A549 (cell line): ENCODE data around the gene IDH2.

Experiments
- BHLHE40 ChIP-seq: IDR thresholded peaks from 2 replicates; pipeline ENCODE4 v1.6.1; 2012; ENCODE audit warnings: low read depth, low read length, inconsistent platforms
- CTCF ChIP-seq: fragments of >200 bp; sonication (Bioruptor Twin); formaldehyde crosslinking; IDR thresholded peaks from 3 replicates; pipeline ENCODE4 v1.5.1; 2016
- EP300 ChIP-seq, 2 experiments: fragments of >200 bp; sonication (Bioruptor Twin); formaldehyde crosslinking; IDR thresholded peaks; 2 replicates in 1 of 2; 3 replicates in 1 of 2; pipeline ENCODE4 v1.6.1; 2016 to 2017
- HDAC2 ChIP-seq: fragments of 200-600 bp; sonication (generic); IDR thresholded peaks from 2 replicates; pipeline ENCODE4 v1.6.1; 2016
- JUN ChIP-seq, 2 experiments: fragments of >200 bp; sonication (Bioruptor Twin); formaldehyde crosslinking; IDR thresholded peaks; 2 replicates in 1 of 2; 3 replicates in 1 of 2; pipeline ENCODE4 v1.6.1; 2016 to 2017
- MAZ ChIP-seq: fragments of 150-350 bp; IDR thresholded peaks from 2 replicates; pipeline ENCODE4 v1.6.1; 2014; ENCODE audit warnings: antibody characterized with exemption, low read depth, low read length, borderline replicate concordance
- PHF8 ChIP-seq: fragments of 200-600 bp; sonication (generic); IDR thresholded peaks from 2 replicates; pipeline ENCODE4 v1.6.1; 2016; ENCODE audit warnings: low read depth, mild to moderate bottlenecking, antibody characterized with exemption, moderate library complexity, borderline replicate concordance
- SREBF2 ChIP-seq: fragments of 450-650 bp; IDR thresholded peaks from 2 replicates; pipeline ENCODE4 v1.6.1; 2014; ENCODE audit warnings: mild to moderate bottlenecking, moderate library complexity
- TFCP2L1 ChIP-seq: fragments of 250-450 bp; sonication (Bioruptor Pico); IDR thresholded peaks from 2 replicates; pipeline ENCODE4 v1.5.0; 2021; ENCODE audit warnings: mild to moderate bottlenecking
- USF2 ChIP-seq: fragments of 450-650 bp; IDR thresholded peaks from 2 replicates; pipeline ENCODE4 v1.6.1; 2014; ENCODE audit warnings: antibody characterized with exemption
- TF ChIP-seq, protein P1 (sequence below): IDR thresholded peaks from 2 replicates; pipeline ENCODE4 v1.6.1; 2012
- TF ChIP-seq, protein P2 (sequence below): fragments of 250-450 bp; sonication (Bioruptor Pico); IDR thresholded peaks from 2 replicates; pipeline ENCODE4 v1.5.0; 2021; ENCODE audit warnings: mild to moderate bottlenecking, moderate library complexity, borderline replicate concordance
- TF ChIP-seq, protein P3 (sequence below): IDR thresholded peaks from 2 replicates; pipeline ENCODE4 v1.6.1; 2012

DNA sequence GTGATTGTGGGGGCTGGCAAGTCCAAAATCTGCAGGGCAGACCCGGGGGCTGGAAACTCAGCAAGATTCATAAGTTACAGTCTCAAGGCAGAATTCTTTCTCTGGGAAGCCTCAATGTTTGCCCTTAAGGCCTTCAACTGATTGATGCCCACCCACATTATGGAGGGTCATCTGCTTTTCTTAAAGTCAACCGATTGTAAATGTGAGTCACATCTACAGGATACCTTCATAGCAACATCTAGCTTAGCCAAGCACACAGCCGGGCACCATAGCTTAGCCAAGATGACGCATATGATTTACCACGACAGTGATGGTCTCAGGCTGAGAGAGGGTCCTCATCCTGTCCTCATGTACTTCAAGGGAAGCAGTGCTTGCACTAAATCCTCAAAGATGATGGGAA lies 43.5 kb downstream of the IDH2 start:
- TF ChIP-seq CTCF (no peak), JUN (IDR thresholded peaks at IDR 0.05) (no peak), EP300 (IDR thresholded peaks at IDR 0.05) (no peak), PHF8 (no peak), BHLHE40 (no peak), USF2 (no peak), MAZ (no peak), SREBF2 (no peak), TFCP2L1 (CRISPR knock-in tag) (no peak), HDAC2 (no peak)
- TF ChIP-seq, protein P1, sequence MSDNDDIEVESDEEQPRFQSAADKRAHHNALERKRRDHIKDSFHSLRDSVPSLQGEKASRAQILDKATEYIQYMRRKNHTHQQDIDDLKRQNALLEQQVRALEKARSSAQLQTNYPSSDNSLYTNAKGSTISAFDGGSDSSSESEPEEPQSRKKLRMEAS, result no peak
- TF ChIP-seq, protein P2, sequence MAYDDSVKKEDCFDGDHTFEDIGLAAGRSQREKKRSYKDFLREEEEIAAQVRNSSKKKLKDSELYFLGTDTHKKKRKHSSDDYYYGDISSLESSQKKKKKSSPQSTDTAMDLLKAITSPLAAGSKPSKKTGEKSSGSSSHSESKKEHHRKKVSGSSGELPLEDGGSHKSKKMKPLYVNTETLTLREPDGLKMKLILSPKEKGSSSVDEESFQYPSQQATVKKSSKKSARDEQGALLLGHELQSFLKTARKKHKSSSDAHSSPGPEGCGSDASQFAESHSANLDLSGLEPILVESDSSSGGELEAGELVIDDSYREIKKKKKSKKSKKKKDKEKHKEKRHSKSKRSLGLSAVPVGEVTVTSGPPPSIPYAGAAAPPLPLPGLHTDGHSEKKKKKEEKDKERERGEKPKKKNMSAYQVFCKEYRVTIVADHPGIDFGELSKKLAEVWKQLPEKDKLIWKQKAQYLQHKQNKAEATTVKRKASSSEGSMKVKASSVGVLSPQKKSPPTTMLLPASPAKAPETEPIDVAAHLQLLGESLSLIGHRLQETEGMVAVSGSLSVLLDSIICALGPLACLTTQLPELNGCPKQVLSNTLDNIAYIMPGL (CRISPR knock-in tag), result no peak
- TF ChIP-seq, protein P3, sequence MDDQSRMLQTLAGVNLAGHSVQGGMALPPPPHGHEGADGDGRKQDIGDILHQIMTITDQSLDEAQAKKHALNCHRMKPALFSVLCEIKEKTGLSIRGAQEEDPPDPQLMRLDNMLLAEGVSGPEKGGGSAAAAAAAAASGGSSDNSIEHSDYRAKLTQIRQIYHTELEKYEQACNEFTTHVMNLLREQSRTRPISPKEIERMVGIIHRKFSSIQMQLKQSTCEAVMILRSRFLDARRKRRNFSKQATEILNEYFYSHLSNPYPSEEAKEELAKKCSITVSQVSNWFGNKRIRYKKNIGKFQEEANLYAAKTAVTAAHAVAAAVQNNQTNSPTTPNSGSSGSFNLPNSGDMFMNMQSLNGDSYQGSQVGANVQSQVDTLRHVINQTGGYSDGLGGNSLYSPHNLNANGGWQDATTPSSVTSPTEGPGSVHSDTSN, result no peak
